Activated CD4-positive, alpha-beta T cell treated with anti-CD3 and anti-CD28 coated beads for 1 hour (primary cell): Measurements from ENCODE around the gene KCNK2.

ENCODE experiments used
- DNase-seq: peaks from one replicate; pipeline ENCODE4 v3.0.0-alpha.2; 2020

Gene KCNK2

DNA sequence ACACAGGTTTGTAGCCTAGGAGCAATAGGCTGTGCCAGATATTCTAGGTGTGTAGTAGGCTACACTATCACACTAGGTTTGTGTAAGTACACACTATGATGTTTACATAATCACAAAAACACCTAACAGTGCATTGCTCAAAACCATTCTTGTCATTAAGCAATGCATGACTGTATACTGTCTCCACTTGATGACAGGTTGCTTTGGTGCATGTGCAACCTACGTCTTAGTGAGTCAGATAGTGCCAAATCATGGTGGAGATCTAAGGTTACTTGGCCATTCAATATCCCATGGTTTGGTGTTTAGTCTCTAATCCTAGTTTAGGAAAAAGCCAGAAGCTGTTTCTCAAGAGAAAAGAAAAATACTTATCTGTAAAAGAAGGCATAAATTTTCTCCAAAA, 181.1 kb downstream of the KCNK2 start:
- DNase-seq = no peak

DNA sequence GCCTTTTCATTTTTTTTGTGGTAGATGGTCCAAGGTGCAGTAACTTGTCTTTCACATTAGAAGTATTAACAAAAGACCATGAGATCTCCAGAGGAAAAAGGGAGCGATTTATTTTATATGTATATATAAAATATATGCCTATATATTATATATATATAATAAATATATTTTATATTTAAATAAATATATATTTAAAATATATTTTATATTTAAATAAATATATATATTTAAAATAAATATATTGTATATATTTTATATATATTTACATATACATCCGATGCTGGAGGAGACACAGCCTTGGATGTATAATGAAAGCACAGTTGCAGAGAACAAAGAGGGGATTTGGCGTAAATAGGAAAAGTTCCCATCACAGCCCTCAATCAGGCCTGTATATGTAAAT, 182.1 kb downstream of the KCNK2 start:
- no peak for DNase-seq

DNA sequence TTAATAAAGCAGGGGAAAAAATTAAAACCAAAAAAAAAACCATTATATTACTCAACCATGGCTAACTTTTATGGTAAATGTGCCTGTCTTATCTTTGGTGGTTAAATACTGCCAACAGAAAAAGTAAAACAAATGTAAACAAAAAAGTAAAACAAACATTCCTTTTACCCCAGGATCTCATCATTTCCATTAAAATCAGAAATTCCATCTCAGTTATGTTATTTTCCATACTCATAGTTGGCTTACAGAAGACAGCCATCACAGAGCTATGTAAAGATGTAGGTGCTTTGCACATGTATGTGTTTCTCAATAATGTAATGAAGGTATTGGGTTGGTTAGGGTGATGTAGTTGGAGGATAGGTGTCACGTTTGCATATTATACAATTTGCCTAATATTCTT, 185.0 kb downstream of the KCNK2 start:
- DNase-seq = no peak

DNA sequence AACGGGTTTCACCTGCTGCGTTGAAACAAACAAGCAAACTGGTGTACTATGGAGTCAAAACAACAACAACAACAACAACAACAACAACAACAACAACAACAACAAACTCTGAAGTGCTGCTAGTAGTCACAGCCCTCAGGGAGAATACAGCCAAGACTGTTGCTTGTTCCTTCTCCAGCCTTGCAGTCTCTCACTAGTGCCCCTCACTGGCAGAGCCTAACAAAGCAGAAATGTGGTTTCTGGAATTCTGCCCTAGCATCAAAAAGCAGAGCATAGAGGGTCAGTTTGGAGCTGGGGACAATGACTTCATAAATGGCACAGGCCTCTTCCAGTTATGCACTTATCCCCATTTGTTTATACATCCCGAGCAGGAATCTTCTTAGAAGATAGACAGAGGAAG, 187.4 kb downstream of the KCNK2 start:
- DNase-seq = no peak

DNA sequence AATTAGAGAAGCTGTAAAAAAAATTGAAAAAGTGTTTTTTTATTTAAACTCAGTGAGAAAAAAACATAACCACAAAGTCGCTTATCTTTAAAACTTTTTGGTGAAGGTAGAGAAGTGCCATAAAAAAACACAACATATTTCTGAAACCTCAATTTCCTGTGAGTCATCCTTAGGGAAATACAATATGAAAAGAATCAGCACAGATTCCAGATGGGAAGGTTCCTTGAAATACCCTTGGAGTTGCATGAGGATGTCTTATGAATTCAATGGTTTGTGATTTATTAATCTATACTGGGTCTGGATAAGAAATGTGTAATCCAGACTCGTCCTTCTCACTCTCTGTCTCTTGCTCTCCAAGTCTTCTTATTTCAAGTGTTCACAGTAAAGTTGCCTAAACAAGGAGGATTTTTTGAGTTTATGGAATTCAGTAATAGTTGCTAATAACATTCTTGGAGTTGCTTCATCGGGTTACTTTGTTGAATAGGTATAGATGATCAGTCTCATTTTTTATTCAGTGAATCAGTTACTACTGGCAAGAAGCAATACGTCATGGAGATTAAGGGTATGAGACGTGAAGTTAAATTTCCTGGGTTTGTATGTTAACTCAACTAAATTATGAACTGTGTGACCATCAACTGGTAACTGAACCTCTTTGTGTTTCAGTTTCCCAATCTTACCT, 191.4 kb downstream of the KCNK2 start:
- no peak for DNase-seq

DNA sequence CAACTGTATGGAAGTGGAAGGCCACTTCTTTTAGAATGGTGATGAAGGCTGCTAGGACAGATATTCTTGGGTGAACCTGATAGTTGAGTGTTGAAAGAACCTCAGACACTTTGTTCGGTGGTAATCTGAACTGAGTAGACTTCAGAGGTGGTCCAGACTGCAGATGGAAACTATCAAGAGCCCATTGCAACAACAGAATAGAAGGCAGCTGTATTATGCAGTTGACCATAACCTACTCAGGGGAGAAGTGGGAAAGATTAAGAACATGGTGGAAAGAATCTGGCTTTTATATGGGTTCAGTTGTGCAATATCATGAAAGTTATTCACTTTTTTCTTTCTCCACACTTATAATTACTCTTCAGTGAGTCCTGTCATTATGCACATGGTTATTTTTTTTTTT, 194.0 kb downstream of the KCNK2 start:
- DNase-seq = no peak

DNA sequence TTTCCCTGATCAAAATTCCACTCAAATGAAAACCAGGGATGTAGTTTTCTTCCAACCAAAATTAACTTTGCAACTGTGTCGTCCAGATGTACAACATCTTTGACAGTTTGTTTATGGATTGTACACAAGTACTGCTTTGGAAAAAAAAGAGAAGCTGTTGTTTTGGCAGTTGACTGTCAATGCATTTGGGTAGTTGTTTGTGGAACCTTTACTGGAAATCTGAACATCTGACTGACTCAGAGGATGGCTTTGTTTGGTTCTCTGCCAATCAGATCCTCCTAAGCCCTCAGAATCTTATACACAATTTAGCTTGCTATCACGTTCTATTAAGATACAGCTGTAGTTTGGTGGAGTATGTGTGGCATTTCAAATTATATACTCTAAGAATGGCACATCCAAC, 195.0 kb downstream of the KCNK2 start:
- DNase-seq = no peak

DNA sequence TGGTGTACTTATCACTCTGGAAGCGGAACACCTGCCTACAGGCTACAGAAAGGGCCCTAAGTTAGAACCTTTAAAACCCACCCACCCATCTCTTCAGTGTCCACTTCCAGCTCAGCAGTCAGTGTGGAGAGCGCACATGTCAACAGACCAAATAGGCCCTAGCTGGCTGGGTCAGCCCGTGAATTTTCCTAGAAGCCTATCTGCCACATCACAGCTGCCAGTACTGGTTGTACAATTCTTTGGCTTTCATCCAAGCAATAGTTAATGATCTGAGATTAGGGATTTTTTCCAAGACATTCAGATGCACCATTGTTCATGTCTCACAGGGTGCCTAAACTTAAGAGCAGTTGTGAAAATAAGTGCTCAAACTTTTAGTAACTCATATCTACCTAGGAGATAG, 197.1 kb downstream of the KCNK2 start:
- no peak for DNase-seq

DNA sequence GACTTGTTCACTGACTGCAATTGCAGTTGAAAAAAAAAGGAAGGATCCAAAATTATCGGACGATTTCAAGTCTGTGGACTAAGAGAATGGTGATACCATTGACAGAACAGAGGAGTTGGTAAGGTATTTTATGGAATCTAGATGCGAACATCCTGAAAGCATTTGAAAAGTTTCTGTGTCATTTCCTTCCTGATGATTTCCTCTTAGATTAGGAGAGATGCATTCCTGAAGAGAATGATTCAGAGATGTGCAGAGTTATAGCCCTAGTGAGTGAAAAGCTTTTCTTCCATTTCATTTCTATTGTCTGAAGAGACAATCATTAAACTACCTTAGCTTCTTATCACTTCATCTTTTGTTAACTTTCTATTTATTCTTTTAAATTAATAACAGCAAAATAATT, 200.0 kb downstream of the KCNK2 start:
- DNase-seq = no peak

DNA sequence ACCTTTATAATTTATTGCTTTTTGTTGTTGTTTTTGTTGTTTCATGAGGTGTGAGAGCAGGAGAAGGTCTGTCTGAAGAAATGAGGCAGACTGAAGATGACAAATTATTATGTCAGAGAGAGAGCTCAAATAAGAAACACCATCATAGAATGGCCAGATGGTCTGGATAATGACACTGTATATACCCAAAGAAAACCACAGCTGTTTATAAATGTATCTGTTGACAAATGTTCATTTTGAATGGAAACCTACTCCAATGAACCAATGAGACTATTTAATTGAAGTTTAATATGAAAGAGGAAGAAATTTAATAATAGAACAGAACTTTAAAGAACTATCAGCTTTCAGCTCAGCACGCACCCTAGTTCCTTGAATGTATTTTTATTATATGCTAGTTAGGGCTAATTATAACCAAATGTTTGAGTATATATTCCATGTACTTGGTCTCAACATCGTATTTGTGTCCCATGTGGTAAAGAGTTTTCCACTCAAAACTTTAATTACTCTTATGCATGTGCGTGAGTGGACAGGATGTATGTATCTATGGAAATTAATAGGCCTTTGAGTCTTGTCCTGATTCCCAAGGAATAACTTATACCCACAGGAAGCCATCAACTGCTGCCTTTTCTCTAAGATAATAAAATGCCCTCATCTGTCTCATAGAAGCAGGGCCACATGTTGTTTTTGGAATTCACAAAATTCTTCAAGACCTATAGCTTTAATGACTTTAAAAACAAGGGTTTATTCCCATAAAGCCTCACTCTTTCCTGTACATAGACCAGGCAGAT, 202.7 kb downstream of the KCNK2 start:
- no peak for DNase-seq
